Neural crest cell (in vitro differentiated cells): ENCODE data around the gene RPL28. TPM values are rescaled to one million over a fixed set of nuclear protein-coding genes. Genes with fewer than 3 reads are reported as not detected.
"Not testable (repeated sequence)": the region's sequence is repeated elsewhere in the genome, so short reads cannot be mapped to it uniquely, and the experiment has no call there.

ENCODE experiments used
- DNase-seq: peaks from one replicate; pipeline ENCODE4 v3.0.0; 2021; ENCODE audit warnings: low read depth, mixed read lengths, low spot score
- H3K27ac Mint-ChIP-seq: one replicate; pipeline ENCODE4 v1.8.0; 2021; ENCODE audit warnings: mild to moderate bottlenecking, mixed read lengths; ENCODE audit not compliant: unreplicated experiment
- H3K27me3 Mint-ChIP-seq: 2 replicates; pipeline ENCODE4 v1.8.0; 2021; ENCODE audit warnings: low read depth, mild to moderate bottlenecking, mixed read lengths
- H3K36me3 Mint-ChIP-seq: 2 replicates; pipeline ENCODE4 v1.8.0; 2021; ENCODE audit warnings: low read depth, mild to moderate bottlenecking, mixed read lengths
- H3K4me1 Mint-ChIP-seq: 2 replicates; pipeline ENCODE4 v1.8.0; 2021; ENCODE audit warnings: mixed read lengths
- H3K4me3 Mint-ChIP-seq: one replicate; pipeline ENCODE4 v1.8.0; 2021; ENCODE audit warnings: mild to moderate bottlenecking, mixed read lengths
- H3K9me3 Mint-ChIP-seq: 2 replicates; pipeline ENCODE4 v1.8.0; 2021; ENCODE audit warnings: mixed read lengths
- total RNA-seq: library from RNA; stranded (reverse); gene quantifications from 2 replicates; pipeline ENCODE4 v1.2.1, GENCODE V29; 2021
- TF ChIP-seq, protein P1 (sequence below): fragments of 200-600 bp; sonication (generic); conservative IDR thresholded peaks from 2 replicates; pipeline ENCODE4 v1.5.0; 2021; ENCODE audit warnings: antibody characterized with exemption, mild to moderate bottlenecking

Gene RPL28
- total RNA-seq, 1 donor from 2014 or later = 1,888 TPM

DNA sequence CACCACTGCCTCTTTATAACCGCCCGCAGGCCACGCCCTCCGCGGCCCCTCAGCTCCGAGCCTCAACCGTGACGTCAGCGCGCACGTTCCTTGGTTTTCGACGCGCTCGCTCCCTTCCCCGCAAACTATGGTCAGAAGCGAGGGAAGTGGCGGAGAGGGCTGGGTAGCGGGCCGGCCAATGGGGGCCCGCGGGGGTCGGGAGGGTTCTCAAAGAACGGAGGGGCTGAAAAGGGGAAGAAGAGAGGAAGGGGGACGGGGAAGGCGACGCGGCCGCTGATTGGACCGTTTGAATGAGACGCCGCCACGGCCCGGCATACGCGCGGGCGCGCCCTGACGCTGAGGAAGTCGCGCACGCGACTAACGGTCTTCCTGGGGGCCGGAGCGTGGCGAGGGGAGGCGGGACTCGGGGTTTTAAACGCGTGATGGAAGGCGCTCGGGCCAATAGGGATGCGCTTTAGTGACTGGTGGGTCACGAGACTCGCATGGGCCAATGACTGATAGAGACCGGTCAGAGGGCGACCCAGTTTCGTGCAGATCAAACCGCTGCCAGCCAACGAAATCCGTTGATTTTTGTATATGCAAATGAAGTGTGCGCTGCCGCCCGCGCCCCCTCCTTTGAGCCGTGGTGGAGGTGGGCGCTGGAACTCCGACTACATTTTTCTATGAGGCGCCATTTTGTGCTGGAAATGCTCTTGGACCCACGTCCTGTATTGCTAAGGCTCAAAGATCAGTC lies 22.2 kb downstream of the RPL28 start:
- Mint-ChIP-seq H3K36me3 (peaks cover 27% of the 10 kb centered on the region), H3K27me3 (peaks cover 30% of the 10 kb centered on the region), H3K9me3 (peaks cover 13% of the 10 kb centered on the region), H3K27ac (peak overlapping the region; percentile 97), H3K4me1 (peaks cover 32% of the 10 kb centered on the region), H3K4me3 (peak overlapping the region; percentile 99)
- TF ChIP-seq, protein P1, sequence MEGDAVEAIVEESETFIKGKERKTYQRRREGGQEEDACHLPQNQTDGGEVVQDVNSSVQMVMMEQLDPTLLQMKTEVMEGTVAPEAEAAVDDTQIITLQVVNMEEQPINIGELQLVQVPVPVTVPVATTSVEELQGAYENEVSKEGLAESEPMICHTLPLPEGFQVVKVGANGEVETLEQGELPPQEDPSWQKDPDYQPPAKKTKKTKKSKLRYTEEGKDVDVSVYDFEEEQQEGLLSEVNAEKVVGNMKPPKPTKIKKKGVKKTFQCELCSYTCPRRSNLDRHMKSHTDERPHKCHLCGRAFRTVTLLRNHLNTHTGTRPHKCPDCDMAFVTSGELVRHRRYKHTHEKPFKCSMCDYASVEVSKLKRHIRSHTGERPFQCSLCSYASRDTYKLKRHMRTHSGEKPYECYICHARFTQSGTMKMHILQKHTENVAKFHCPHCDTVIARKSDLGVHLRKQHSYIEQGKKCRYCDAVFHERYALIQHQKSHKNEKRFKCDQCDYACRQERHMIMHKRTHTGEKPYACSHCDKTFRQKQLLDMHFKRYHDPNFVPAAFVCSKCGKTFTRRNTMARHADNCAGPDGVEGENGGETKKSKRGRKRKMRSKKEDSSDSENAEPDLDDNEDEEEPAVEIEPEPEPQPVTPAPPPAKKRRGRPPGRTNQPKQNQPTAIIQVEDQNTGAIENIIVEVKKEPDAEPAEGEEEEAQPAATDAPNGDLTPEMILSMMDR = no peak
- peak; percentile 93 for DNase-seq

DNA sequence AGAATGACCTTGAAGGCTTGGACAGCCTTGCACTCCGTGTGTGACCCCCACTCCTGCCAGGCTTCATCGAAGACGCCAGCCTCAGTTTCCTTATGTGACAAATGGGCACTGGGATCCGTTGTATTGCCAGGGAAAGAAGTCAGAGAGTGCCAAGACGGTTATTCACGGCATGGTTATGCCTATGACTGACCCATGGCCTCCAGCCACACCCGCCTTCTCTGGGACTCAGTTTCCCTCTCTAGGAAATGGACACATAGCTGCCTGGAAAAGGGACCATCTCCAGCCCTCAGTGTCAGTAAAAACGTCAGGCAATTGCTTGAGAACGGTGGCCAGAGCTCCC lies 22.8 kb downstream of the RPL28 start:
- no peak for DNase-seq
- peak overlapping the region; percentile 97 for H3K27ac Mint-ChIP-seq
- TF ChIP-seq, protein P1 = no peak
- peaks cover 13% of the 10 kb centered on the region for H3K9me3 Mint-ChIP-seq
- H3K36me3 Mint-ChIP-seq = peaks cover 23% of the 10 kb centered on the region
- peak overlapping the region; percentile 99 for H3K4me3 Mint-ChIP-seq
- peaks cover 27% of the 10 kb centered on the region for H3K4me1 Mint-ChIP-seq
- peaks cover 30% of the 10 kb centered on the region for H3K27me3 Mint-ChIP-seq

DNA sequence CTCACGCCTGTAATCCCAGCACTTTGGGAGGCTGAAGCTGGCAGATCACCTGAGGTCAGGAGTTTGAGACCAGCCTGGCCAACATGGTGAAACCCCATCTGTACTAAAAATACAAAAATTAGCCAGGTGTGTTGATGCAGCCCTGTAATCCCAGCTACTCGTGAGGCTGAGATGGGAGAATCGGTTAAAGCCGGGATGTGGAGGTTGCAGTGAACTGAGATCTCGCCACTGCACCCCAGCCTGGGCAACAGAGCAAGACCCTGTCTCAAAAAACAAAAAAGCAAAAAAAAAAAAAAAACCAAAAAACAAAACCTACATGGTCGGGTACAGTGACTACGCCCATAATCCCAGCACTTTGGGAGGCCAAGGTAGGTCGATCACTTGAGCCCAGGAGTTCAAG lies 23.4 kb downstream of the RPL28 start:
- peaks cover 13% of the 10 kb centered on the region for H3K9me3 Mint-ChIP-seq
- H3K27me3 Mint-ChIP-seq = peaks cover 30% of the 10 kb centered on the region
- peaks cover 27% of the 10 kb centered on the region for H3K4me1 Mint-ChIP-seq
- not testable (repeated sequence) for H3K27ac Mint-ChIP-seq, DNase-seq
- peak overlapping the region; percentile 76 for H3K4me3 Mint-ChIP-seq
- H3K36me3 Mint-ChIP-seq = peaks cover 23% of the 10 kb centered on the region

DNA sequence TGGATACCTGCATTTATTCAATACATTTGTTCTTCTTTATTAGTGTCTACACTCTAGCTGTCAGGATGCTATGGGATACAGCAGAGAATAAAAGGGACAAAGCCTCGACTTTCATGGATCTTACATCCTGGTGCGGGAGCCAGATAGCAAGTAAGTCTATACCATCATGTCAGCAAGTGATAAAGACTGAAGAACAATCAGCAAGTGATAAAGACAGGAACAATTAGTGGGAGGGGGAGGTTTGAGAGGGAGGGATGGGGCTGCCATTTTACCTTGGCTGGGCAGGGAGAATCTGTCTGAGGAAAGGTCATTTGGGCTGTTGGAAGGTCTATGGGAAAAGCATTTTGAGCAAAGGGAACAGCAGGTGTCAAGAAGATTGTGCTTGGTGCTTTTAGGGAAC lies 24.4 kb downstream of the RPL28 start:
- H3K4me1 Mint-ChIP-seq = peaks cover 27% of the 10 kb centered on the region
- H3K4me3 Mint-ChIP-seq = peak overlapping the region; percentile 76
- H3K9me3 Mint-ChIP-seq = peaks cover 13% of the 10 kb centered on the region
- no peak for DNase-seq
- H3K36me3 Mint-ChIP-seq = peaks cover 23% of the 10 kb centered on the region
- peaks cover 32% of the 10 kb centered on the region for H3K27me3 Mint-ChIP-seq
- no peak overlapping the region for H3K27ac Mint-ChIP-seq
- TF ChIP-seq, protein P1 = no peak

DNA sequence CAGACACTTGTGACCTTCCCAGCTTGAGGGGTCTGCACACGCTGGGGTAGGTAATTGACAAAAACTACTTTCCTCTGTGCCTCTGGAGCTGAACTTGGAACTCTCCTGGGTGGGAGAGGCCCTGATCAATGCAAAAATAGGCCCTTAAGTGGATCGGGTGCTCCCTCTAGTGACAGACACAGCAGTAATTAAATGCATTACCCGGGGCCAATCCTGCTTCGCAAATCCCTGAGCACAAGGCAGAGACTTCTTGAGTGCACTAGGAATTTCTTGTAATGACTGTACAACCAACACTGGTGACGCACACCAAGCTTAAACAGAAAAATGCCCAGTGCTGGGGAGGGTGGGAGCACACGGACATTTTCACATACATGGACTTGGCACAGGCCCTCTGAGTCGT lies 32.5 kb downstream of the RPL28 start:
- H3K27ac Mint-ChIP-seq = no peak overlapping the region
- H3K4me1 Mint-ChIP-seq = no peaks in the 10 kb centered on the region
- TF ChIP-seq, protein P1 = peak; percentile 83
- no peaks in the 10 kb centered on the region for H3K9me3 Mint-ChIP-seq
- H3K36me3 Mint-ChIP-seq = no peaks in the 10 kb centered on the region
- peaks cover 18% of the 10 kb centered on the region for H3K27me3 Mint-ChIP-seq
- H3K4me3 Mint-ChIP-seq = no peak overlapping the region
- DNase-seq = peak; percentile 70

DNA sequence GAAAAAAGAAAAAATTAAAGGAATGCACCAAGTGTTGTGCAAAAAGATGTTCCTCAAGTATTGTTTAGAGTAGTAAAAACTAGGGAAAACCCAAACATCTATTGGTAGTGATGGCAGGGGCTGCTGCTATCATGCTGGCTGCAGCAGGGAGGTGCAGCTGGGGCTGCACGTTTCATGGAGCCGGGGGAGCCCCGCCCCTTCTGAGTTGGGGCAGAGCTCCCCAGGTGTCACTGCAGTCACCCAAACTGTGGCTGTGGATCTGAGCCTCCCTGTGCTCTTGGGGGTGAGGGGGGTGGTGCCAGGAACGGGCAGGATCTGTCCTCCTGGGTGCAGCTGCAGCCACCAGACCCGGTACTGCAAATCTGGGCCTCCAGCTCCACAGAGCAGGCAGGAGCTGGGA lies 33.4 kb downstream of the RPL28 start:
- TF ChIP-seq, protein P1 = no peak
- Mint-ChIP-seq H3K27ac (no peak overlapping the region), H3K9me3 (no peaks in the 10 kb centered on the region), H3K4me3 (no peak overlapping the region), H3K36me3 (no peaks in the 10 kb centered on the region), H3K4me1 (no peaks in the 10 kb centered on the region), H3K27me3 (peaks cover 25% of the 10 kb centered on the region)
- no peak for DNase-seq
